HEK293 (cell line): ENCODE measurements around the gene FAM168B.

Experiments
- CTCF ChIA-PET: fragments of 350-600 bp; formaldehyde crosslinking; extraction: SDS; loops from one replicate; lab custom pipeline; 2021; ENCODE audit warnings: antibody characterized with exemption; lab: Yijun Ruan, JAX
- POLR2A ChIA-PET: fragments of 300-600 bp; formaldehyde crosslinking; extraction: SDS; loops from one replicate; lab custom pipeline; 2020; ENCODE audit warnings: antibody characterized with exemption, inconsistent platforms; lab: Yijun Ruan, JAX
- H3K27ac ChIP-seq: fragments of 200-500 bp; sonication (Bioruptor generic); 2 replicates; pipeline ENCODE4 v1.5.1; 2014; ENCODE audit warnings: low read depth, low read length, control low read depth, inconsistent platforms; ENCODE audit errors: extremely low read depth
- H3K36me3 ChIP-seq, 2 experiments: fragments of 200-500 bp in 1 of 2; sonication (Bioruptor generic) in 1 of 2; 1 replicate in 1 of 2; 2 replicates in 1 of 2; pipeline ENCODE4 v1.5.1; 2014 to 2017; ENCODE audit warnings: inconsistent platforms in 2 of 2, low read length in 2 of 2; ENCODE audit not compliant: control insufficient read depth in 2 of 2, insufficient read depth in 1 of 2
- H3K4me1 ChIP-seq: fragments of 200-500 bp; sonication (Bioruptor generic); 2 replicates; pipeline ENCODE4 v1.5.1; 2014; ENCODE audit warnings: mild to moderate bottlenecking, low read length, inconsistent platforms; ENCODE audit not compliant: control insufficient read depth, insufficient read depth
- H3K4me3 ChIP-seq: 2 replicates; pipeline ENCODE4 v1.5.1; 2011; ENCODE audit warnings: low read depth, mild to moderate bottlenecking, control low read depth, low read length, moderate library complexity
- H3K9me3 ChIP-seq: fragments of 200-500 bp; sonication (Bioruptor generic); 2 replicates; pipeline ENCODE4 v1.5.1; 2014; ENCODE audit warnings: low read depth, low read length, inconsistent platforms; ENCODE audit not compliant: control insufficient read depth, insufficient read depth
- BCL11A ChIP-seq: fragments of 450-650 bp; formaldehyde crosslinking; IDR thresholded peaks from 2 replicates; pipeline ENCODE4 v1.5.1; 2016; ENCODE audit warnings: low read depth, missing biosample characterization, missing genetic modification characterization
- EGR2 ChIP-seq: fragments of 450-650 bp; formaldehyde crosslinking; IDR thresholded peaks from 2 replicates; pipeline ENCODE4 v1.5.1; 2016; ENCODE audit warnings: low read depth, missing biosample characterization, missing genetic modification characterization
- PRDM10 ChIP-seq: fragments of 450-650 bp; formaldehyde crosslinking; IDR thresholded peaks from 2 replicates; pipeline ENCODE4 v1.5.1; 2016; ENCODE audit warnings: missing biosample characterization, missing genetic modification characterization
- ZBTB20 ChIP-seq: fragments of 450-650 bp; formaldehyde crosslinking; IDR thresholded peaks from 2 replicates; pipeline ENCODE4 v1.5.1; 2016; ENCODE audit warnings: missing biosample characterization, missing genetic modification characterization
- ZBTB44 ChIP-seq: fragments of 450-650 bp; IDR thresholded peaks from 2 replicates; pipeline ENCODE4 v1.5.1; 2018; ENCODE audit warnings: missing biosample characterization, mild to moderate bottlenecking, missing genetic modification characterization
- ZNF10 ChIP-seq: fragments of 450-650 bp; formaldehyde crosslinking; IDR thresholded peaks from 2 replicates; pipeline ENCODE4 v1.5.1; 2017; ENCODE audit warnings: missing biosample characterization, missing genetic modification characterization
- ZNF148 ChIP-seq: fragments of 450-650 bp; formaldehyde crosslinking; IDR thresholded peaks from 2 replicates; pipeline ENCODE4 v1.5.0; 2017; ENCODE audit warnings: missing biosample characterization, missing genetic modification characterization, borderline replicate concordance
- ZNF155 ChIP-seq: fragments of 450-650 bp; formaldehyde crosslinking; IDR thresholded peaks from 2 replicates; pipeline ENCODE4 v1.5.1; 2016; ENCODE audit warnings: missing biosample characterization, missing genetic modification characterization
- ZNF169 ChIP-seq: fragments of 450-650 bp; formaldehyde crosslinking; IDR thresholded peaks from 2 replicates; pipeline ENCODE4 v1.5.1; 2016; ENCODE audit warnings: missing biosample characterization, missing genetic modification characterization
- ZNF174 ChIP-seq: fragments of 450-650 bp; formaldehyde crosslinking; IDR thresholded peaks from 2 replicates; pipeline ENCODE4 v1.5.0; 2017; ENCODE audit warnings: missing biosample characterization, mild to moderate bottlenecking, missing genetic modification characterization
- ZNF184 ChIP-seq: fragments of 450-650 bp; IDR thresholded peaks from 2 replicates; pipeline ENCODE4 v1.5.1; 2018; ENCODE audit warnings: missing biosample characterization, mild to moderate bottlenecking, missing genetic modification characterization
- ZNF2 ChIP-seq: fragments of 450-650 bp; formaldehyde crosslinking; IDR thresholded peaks from 2 replicates; pipeline ENCODE4 v1.5.1; 2016; ENCODE audit warnings: missing biosample characterization, missing genetic modification characterization
- ZNF350 ChIP-seq: fragments of 450-650 bp; formaldehyde crosslinking; IDR thresholded peaks from 2 replicates; pipeline ENCODE4 v1.5.0; 2017; ENCODE audit warnings: missing biosample characterization, mild to moderate bottlenecking, missing genetic modification characterization
- ZNF362 ChIP-seq: fragments of 450-650 bp; formaldehyde crosslinking; IDR thresholded peaks from 2 replicates; pipeline ENCODE4 v1.5.1; 2016; ENCODE audit warnings: missing biosample characterization, missing genetic modification characterization
- ZNF404 ChIP-seq: fragments of 450-650 bp; formaldehyde crosslinking; IDR thresholded peaks from 2 replicates; pipeline ENCODE4 v1.5.1; 2017; ENCODE audit warnings: missing biosample characterization, missing genetic modification characterization
- ZNF433 ChIP-seq: fragments of 450-650 bp; formaldehyde crosslinking; IDR thresholded peaks from 2 replicates; pipeline ENCODE4 v1.5.1; 2016; ENCODE audit warnings: missing biosample characterization, missing genetic modification characterization, low read depth
- ZNF549 ChIP-seq: fragments of 450-650 bp; IDR thresholded peaks from 2 replicates; pipeline ENCODE4 v1.5.1; 2018; ENCODE audit warnings: missing biosample characterization, missing genetic modification characterization, mild to moderate bottlenecking, inconsistent platforms, moderate library complexity
- ZNF560 ChIP-seq: fragments of 450-650 bp; formaldehyde crosslinking; IDR thresholded peaks from 2 replicates; pipeline ENCODE4 v1.5.1; 2017; ENCODE audit warnings: missing biosample characterization, missing genetic modification characterization, borderline replicate concordance
- ZNF621 ChIP-seq: fragments of 450-650 bp; formaldehyde crosslinking; IDR thresholded peaks from 2 replicates; pipeline ENCODE4 v1.5.1; 2017; ENCODE audit warnings: missing biosample characterization, missing genetic modification characterization
- ZNF664 ChIP-seq: fragments of 450-650 bp; formaldehyde crosslinking; IDR thresholded peaks from 2 replicates; pipeline ENCODE4 v1.5.1; 2016; ENCODE audit warnings: missing biosample characterization, missing genetic modification characterization
- ZNF837 ChIP-seq: fragments of 450-650 bp; formaldehyde crosslinking; IDR thresholded peaks from 2 replicates; pipeline ENCODE4 v1.5.1; 2016; ENCODE audit warnings: missing biosample characterization, missing genetic modification characterization
- ZSCAN23 ChIP-seq: fragments of 450-650 bp; formaldehyde crosslinking; IDR thresholded peaks from 2 replicates; pipeline ENCODE4 v1.5.1; 2016; ENCODE audit warnings: missing biosample characterization, missing genetic modification characterization

Gene FAM168B

GRCh38 chr2:131015764-131016163, 77.5 kb downstream of the FAM168B start:
- no peak overlapping the region for H3K4me3 ChIP-seq
- CTCF ChIA-PET, result no interaction called here
- TF ChIP-seq ZNF184 (tag by site-specific recombination), result no peak
- TF ChIP-seq ZNF560 (tag by site-specific recombination), result no peak
- no peak for TF ChIP-seq ZNF433 (tag by site-specific recombination)
- no peak for TF ChIP-seq ZSCAN23 (tag by site-specific recombination)
- no peak for TF ChIP-seq BCL11A
- no peak for TF ChIP-seq EGR2
- no peak for TF ChIP-seq ZNF549 (tag by site-specific recombination)
- no peak for TF ChIP-seq ZNF621 (tag by site-specific recombination)
- no peak for TF ChIP-seq ZNF664
- TF ChIP-seq ZNF169 (tag by site-specific recombination), result no peak
- TF ChIP-seq ZNF148 (tag by site-specific recombination), result no peak
- TF ChIP-seq, all 188 proteins: peak for 0
- Histone ChIP-seq H3K4me1 (no peaks in the 10 kb centered on the region), H3K27ac (no peak overlapping the region), H3K9me3 (no peaks in the 10 kb centered on the region), H3K36me3 (no peaks in the 10 kb centered on the region)
- POLR2A ChIA-PET, result no interaction called here

GRCh38 chr2:131014141-131014540, 79.1 kb downstream of the FAM168B start:
- H3K27ac ChIP-seq, result no peak overlapping the region
- no peaks in the 10 kb centered on the region for H3K36me3 ChIP-seq
- TF ChIP-seq ZNF2 (tag by site-specific recombination), result no peak
- TF ChIP-seq ZNF549 (tag by site-specific recombination), result no peak
- TF ChIP-seq ZNF10 (tag by site-specific recombination), result no peak
- no peak for TF ChIP-seq ZNF174 (tag by site-specific recombination)
- no peak for TF ChIP-seq ZNF155 (tag by site-specific recombination)
- no peak for TF ChIP-seq ZNF404 (tag by site-specific recombination)
- TF ChIP-seq PRDM10 (tag by site-specific recombination), result no peak
- no peak for TF ChIP-seq ZNF837
- TF ChIP-seq ZBTB44 (tag by site-specific recombination), result no peak
- no peak for TF ChIP-seq ZNF350 (tag by site-specific recombination)
- no peak for TF ChIP-seq ZNF433 (tag by site-specific recombination)
- no peak for TF ChIP-seq ZNF362 (tag by site-specific recombination)
- no peak for TF ChIP-seq ZBTB20
- H3K4me1 ChIP-seq, result no peaks in the 10 kb centered on the region
- no peak overlapping the region for H3K4me3 ChIP-seq
- ChIA-PET POLR2A (no interaction called here), CTCF (no interaction called here)
- H3K9me3 ChIP-seq, result no peaks in the 10 kb centered on the region
